Fibroblast of skin of back (primary cell): ENCODE data around the gene IGLL5.

ENCODE experiments used
- DNase-seq: peaks from one replicate; pipeline ENCODE4 v3.0.0-alpha.2; 2013

The IGLL5 gene

DNA sequence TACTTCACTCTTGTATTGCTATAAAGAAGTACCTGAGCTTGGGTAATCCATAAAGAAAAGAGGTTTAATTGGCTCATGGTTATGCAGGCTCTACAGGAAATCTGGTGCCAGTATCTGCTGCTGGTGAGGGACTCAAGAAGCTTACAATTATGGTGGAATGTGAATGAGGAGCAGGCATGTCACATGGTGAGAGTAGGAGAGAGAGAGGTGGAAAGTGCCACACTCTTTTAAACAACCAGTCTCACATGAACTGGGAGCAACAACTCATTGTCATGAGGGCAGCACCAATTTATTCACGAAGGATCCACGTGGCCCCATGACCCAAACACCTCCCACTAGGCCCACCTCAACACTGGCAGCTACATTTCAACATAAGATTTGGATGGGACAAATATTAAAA is 24.6 kb upstream of the IGLL5 start:
- no peak for DNase-seq

GRCh38 chr22:22865311-22866072 is 22.1 kb upstream of the IGLL5 start:
- DNase-seq: no peak

GRCh38 chr22:22866381-22867111 is 21.1 kb upstream of the IGLL5 start:
- DNase-seq: no peak

- no peak for DNase-seq
Measured at GRCh38 chr22:22867996-22868715, 19.5 kb upstream of the IGLL5 start.

- DNase-seq: no peak
Measured at GRCh38 chr22:22870577-22871404, 16.8 kb upstream of the IGLL5 start.

- no peak for DNase-seq
Measured at GRCh38 chr22:22871536-22872278, 15.9 kb upstream of the IGLL5 start.

- no peak for DNase-seq
Measured at GRCh38 chr22:22872722-22873708, 14.6 kb upstream of the IGLL5 start.

DNA sequence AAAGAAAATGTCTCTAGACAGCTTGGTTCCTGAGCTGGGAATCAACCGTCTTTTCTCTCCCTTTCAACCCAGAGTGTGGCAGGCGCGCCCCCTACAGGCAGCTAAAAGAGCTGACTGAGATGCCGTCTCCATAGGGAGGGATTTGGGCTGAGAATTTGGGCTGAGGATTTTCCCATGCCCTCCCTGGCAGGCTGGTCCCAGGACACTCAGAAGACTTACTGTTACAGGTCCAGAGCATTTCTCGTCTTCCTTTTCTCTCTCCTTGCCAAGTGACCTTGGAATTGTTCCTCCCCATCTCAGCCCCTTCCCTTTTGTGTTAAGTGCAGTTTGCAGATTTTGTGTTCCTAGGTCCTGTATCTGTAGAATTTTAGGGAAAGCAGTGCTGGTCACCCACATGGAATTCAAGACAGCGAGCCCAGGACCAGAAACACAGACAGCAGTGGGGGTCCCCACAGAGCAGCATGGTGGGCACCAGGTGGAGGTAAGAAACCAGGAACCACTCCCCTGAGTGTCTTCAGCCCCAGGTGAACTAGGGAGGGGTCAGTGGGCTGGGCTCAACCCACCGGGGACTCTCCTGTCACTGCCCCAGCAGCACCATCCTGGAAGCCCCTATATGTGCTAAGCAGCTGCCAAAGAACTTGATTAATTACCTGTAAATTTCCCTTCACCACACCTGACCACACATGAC is 9.9 kb upstream of the IGLL5 start:
- peak; percentile 46 for DNase-seq

- DNase-seq: no peak
Measured at GRCh38 chr22:22878211-22878570, 9.4 kb upstream of the IGLL5 start.

- DNase-seq: no peak
Measured at GRCh38 chr22:22878801-22879674, 8.6 kb upstream of the IGLL5 start.

DNA sequence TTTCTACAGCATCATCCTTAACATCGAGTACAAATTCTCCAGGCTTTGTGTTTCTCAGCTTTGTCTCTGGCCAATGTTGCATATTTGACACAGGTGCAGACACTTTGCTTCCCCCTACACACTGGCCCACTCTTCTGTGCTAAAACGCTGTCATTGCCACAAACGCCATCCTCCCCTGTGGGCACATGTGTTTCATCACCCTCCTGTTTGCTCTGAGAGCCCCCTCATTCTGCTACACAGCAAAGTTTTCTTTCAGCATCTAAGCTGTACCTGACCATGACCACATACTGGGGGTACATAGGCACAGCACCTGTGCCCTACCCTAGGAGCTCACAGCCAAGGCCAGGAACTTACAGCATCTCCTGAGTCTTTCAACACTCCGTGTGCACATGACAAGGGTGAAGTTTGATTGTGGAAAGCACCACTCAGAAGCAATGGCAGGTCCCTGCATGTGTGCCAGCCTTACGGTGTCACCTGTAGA is 7.9 kb upstream of the IGLL5 start:
- DNase-seq: no peak

- no peak for DNase-seq
Measured at GRCh38 chr22:22880645-22881044, 7.0 kb upstream of the IGLL5 start.

- no peak for DNase-seq
Measured at GRCh38 chr22:22881116-22882000, 6.3 kb upstream of the IGLL5 start.

DNA sequence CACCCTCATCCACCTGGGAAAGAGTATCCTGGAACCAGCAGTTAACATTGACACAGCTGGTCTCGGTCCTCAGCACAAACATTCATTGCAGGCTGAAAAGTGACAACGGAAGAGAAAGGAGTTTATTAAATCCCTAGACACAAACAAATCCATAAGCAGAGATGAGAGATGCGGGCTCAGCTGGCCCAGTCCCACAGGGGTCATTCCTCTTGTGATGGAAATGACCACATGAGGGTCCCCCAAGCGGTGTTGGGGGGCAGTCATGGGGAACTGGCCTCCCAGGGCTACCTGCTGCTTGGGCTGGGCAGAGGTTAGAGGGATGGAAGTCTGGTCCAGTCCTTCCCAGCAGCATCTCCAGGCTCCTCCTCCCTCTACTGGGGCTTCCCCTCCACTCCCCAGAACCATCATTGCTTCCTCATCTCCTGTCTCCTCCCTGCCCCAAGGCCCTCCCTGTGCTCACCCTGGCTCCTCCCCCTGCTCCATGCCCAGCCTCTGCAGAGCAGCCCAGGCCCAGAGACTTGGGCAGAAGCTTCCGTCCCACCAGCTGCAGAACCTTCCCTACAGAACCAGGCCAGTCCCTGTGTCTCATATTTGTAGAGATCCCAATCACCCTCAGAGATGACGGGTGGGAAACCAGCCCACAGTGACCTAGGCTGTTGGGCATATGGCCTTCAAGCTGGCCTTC is 5.4 kb upstream of the IGLL5 start:
- no peak for DNase-seq

GRCh38 chr22:22883090-22883727 is 4.4 kb upstream of the IGLL5 start:
- DNase-seq: no peak
